ENCODE results near the gene TANC1. TPM values are rescaled to one million over a fixed set of nuclear protein-coding genes. Genes with fewer than 3 reads are reported as not detected.

Gene TANC1
- total RNA-seq, 1 experiment from 2014 or later: 21.1 TPM

GRCh38 chr2:159188449-159188848 lies 220.0 kb downstream of the TANC1 start:
- no peaks in the 10 kb centered on the region for H3K9me3 ChIP-seq
- TF ChIP-seq CTCF (IDR thresholded peaks at IDR 0.05; ENCODE audit: insufficient read depth in 1 of 2, low read depth in 1 of 2, low read length in 1 of 2, severe bottlenecking in 1 of 2, unreplicated experiment in 1 of 2): no peak
- H3K27me3 Mint-ChIP-seq (ENCODE audit: insufficient read depth, unreplicated experiment): no peaks in the 10 kb centered on the region
- peaks cover 34% of the 10 kb centered on the region for H3K36me3 Mint-ChIP-seq (ENCODE audit: insufficient read depth, unreplicated experiment)
- no peak for DNase-seq
- no peaks in the 10 kb centered on the region for H3K27me3 ChIP-seq (replicated peaks; ENCODE audit: control insufficient read depth, insufficient read depth, low read length)
- H3K36me3 ChIP-seq (ENCODE audit: control insufficient read depth, insufficient read depth, low read length): peaks cover 1% of the 10 kb centered on the region; the same call in 1 of the 2 replicates
- CTCF ChIA-PET: interaction anchor here (0.6 kb wide), 1 partner anchor 21 kb away, joined by 3 read pairs; no protein-coding TSS in a partner anchor
- no TSS peak for BruUV-seq (replicated peaks)
- POLR2A ChIA-PET: no interaction called here
- intact Hi-C loops (cut with micrococcal nuclease; ENCODE audit: unreplicated experiment): no loop called here
- H3K9me3 Mint-ChIP-seq (ENCODE audit: unreplicated experiment): no peaks in the 10 kb centered on the region
- no peaks in the 10 kb centered on the region for H3K4me1 Mint-ChIP-seq (ENCODE audit: low read depth, unreplicated experiment)
- no peak overlapping the region for H3K4me3 Mint-ChIP-seq (ENCODE audit: unreplicated experiment)
- no peaks in the 10 kb centered on the region for H3K4me1 ChIP-seq
- H3K27ac Mint-ChIP-seq (ENCODE audit: unreplicated experiment): no peak overlapping the region
- H3K4me3 ChIP-seq (ENCODE audit: low read depth, low read length): no peak overlapping the region

GRCh38 chr2:159192371-159192918 lies 224.0 kb downstream of the TANC1 start:
- Mint-ChIP-seq H3K4me1 (ENCODE audit: low read depth, unreplicated experiment) (no peaks in the 10 kb centered on the region), H3K27ac (ENCODE audit: unreplicated experiment) (no peak overlapping the region), H3K27me3 (ENCODE audit: insufficient read depth, unreplicated experiment) (no peaks in the 10 kb centered on the region), H3K4me3 (ENCODE audit: unreplicated experiment) (no peak overlapping the region), H3K36me3 (ENCODE audit: insufficient read depth, unreplicated experiment) (peaks cover 37% of the 10 kb centered on the region), H3K9me3 (ENCODE audit: unreplicated experiment) (no peaks in the 10 kb centered on the region)
- no peak for TF ChIP-seq CTCF (IDR thresholded peaks at IDR 0.05; ENCODE audit: insufficient read depth in 1 of 2, low read depth in 1 of 2, low read length in 1 of 2, severe bottlenecking in 1 of 2, unreplicated experiment in 1 of 2)
- intact Hi-C loops (cut with micrococcal nuclease; ENCODE audit: unreplicated experiment): no loop called here
- ChIA-PET CTCF (no interaction called here), POLR2A (no interaction called here)
- no peak for DNase-seq
- Histone ChIP-seq H3K9me3 (no peaks in the 10 kb centered on the region), H3K4me1 (no peaks in the 10 kb centered on the region), H3K4me3 (ENCODE audit: low read depth, low read length) (no peak overlapping the region), H3K27me3 (replicated peaks; ENCODE audit: control insufficient read depth, insufficient read depth, low read length) (no peaks in the 10 kb centered on the region), H3K36me3 (ENCODE audit: control insufficient read depth, insufficient read depth, low read length) (peaks cover under 1% of the 10 kb centered on the region; the same call in 1 of the 2 replicates)
- BruUV-seq (replicated peaks): no TSS peak

- H3K27me3 ChIP-seq (replicated peaks; ENCODE audit: control insufficient read depth, insufficient read depth, low read length): no peaks in the 10 kb centered on the region
- H3K4me3 ChIP-seq (ENCODE audit: low read depth, low read length): no peak overlapping the region
- DNase-seq: no peak
- no peak for TF ChIP-seq CTCF (IDR thresholded peaks at IDR 0.05; ENCODE audit: insufficient read depth in 1 of 2, low read depth in 1 of 2, low read length in 1 of 2, severe bottlenecking in 1 of 2, unreplicated experiment in 1 of 2)
- ChIA-PET CTCF (no interaction called here), POLR2A (no interaction called here)
- H3K27ac Mint-ChIP-seq (ENCODE audit: unreplicated experiment): no peak overlapping the region
- H3K9me3 ChIP-seq: no peaks in the 10 kb centered on the region
- no peaks in the 10 kb centered on the region for H3K9me3 Mint-ChIP-seq (ENCODE audit: unreplicated experiment)
- H3K4me1 Mint-ChIP-seq (ENCODE audit: low read depth, unreplicated experiment): no peaks in the 10 kb centered on the region
- H3K27me3 Mint-ChIP-seq (ENCODE audit: insufficient read depth, unreplicated experiment): no peaks in the 10 kb centered on the region
- H3K4me1 ChIP-seq: no peaks in the 10 kb centered on the region
- H3K4me3 Mint-ChIP-seq (ENCODE audit: unreplicated experiment): no peak overlapping the region
- no TSS peak for BruUV-seq (replicated peaks)
- intact Hi-C loops (cut with micrococcal nuclease; ENCODE audit: unreplicated experiment): no loop called here
- H3K36me3 ChIP-seq (ENCODE audit: control insufficient read depth, insufficient read depth, low read length): no peaks in the 10 kb centered on the region
- peaks cover 36% of the 10 kb centered on the region for H3K36me3 Mint-ChIP-seq (ENCODE audit: insufficient read depth, unreplicated experiment)
Measured at GRCh38 chr2:159193791-159194190, 225.4 kb downstream of the TANC1 start.

Data from Caco-2 (cell line).